IMR-90 (cell line): ENCODE results near the gene YWHAG.

Experiments
- MAFK ChIP-seq: IDR thresholded peaks from 2 replicates; pipeline ENCODE4 v1.6.1; 2012; ENCODE audit warnings: low read depth, low read length, improper control_type of control experiment
- MAZ ChIP-seq: IDR thresholded peaks from 2 replicates; pipeline ENCODE4 v1.6.1; 2012; ENCODE audit warnings: low read depth, mild to moderate bottlenecking, low read length, improper control_type of control experiment, moderate library complexity, borderline replicate concordance
- POLR2A ChIP-seq: IDR thresholded peaks from 2 replicates; pipeline ENCODE4 v1.6.1; 2012; ENCODE audit warnings: mild to moderate bottlenecking, low read depth, low read length
- RCOR1 ChIP-seq: IDR thresholded peaks from 2 replicates; pipeline ENCODE4 v1.6.1; 2012; ENCODE audit warnings: mild to moderate bottlenecking, low read length, improper control_type of control experiment; ENCODE audit not compliant: insufficient replicate concordance
- RFX5 ChIP-seq: IDR thresholded peaks from 2 replicates; pipeline ENCODE4 v1.8.0; 2012; ENCODE audit warnings: low read depth, mild to moderate bottlenecking, low read length, moderate library complexity
- TF ChIP-seq, protein P1 (sequence below): conservative IDR thresholded peaks from 2 replicates; pipeline ENCODE4 v1.5.1; 2012; ENCODE audit warnings: mild to moderate bottlenecking, low read depth, low read length, improper control_type of control experiment

DNA sequence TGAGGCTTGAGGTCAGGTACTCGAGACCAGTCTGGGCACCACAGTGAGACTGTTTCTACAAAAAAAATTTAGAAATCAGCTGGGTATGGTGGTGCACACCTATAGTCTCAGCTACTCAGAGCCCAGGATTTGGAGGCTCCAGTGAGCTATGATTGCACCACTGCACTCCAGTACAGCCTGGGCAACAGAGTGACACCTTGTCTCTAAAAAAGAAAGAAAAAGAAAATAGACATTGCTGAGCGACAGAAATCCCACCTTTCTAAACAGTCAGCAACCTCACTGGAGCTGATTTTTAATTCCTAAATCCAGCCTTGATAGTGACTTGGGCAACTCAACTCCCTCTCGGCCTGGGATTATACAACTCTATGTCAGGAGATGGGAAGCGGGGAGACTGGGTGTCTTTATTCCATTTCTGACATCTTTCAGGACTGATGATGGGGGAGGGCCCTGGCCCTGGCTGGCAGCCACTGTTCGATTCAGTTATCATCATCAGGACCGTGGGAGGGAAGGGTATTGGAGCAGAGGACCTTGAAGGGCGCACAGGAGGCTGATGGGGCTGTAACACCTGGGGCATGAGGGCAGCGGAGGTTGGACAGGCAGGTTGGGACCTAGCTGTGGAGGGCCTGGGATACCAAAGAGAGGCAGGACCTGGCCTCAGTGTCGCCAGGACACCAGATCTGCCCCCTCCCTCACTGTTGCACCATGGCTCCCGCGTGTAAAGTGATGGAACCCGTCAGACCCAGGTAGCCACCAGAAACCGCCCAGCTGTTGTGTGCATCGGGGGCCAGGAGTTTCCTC lies 41.6 kb downstream of the YWHAG start:
- TF ChIP-seq, protein P1, sequence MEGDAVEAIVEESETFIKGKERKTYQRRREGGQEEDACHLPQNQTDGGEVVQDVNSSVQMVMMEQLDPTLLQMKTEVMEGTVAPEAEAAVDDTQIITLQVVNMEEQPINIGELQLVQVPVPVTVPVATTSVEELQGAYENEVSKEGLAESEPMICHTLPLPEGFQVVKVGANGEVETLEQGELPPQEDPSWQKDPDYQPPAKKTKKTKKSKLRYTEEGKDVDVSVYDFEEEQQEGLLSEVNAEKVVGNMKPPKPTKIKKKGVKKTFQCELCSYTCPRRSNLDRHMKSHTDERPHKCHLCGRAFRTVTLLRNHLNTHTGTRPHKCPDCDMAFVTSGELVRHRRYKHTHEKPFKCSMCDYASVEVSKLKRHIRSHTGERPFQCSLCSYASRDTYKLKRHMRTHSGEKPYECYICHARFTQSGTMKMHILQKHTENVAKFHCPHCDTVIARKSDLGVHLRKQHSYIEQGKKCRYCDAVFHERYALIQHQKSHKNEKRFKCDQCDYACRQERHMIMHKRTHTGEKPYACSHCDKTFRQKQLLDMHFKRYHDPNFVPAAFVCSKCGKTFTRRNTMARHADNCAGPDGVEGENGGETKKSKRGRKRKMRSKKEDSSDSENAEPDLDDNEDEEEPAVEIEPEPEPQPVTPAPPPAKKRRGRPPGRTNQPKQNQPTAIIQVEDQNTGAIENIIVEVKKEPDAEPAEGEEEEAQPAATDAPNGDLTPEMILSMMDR: no peak
- TF ChIP-seq MAZ: no peak; the same call in 1 of the 2 replicates
- no peak for TF ChIP-seq RCOR1
- TF ChIP-seq POLR2A: no peak
- TF ChIP-seq MAFK: no peak
- no peak for TF ChIP-seq RFX5
